Neural progenitor cell (in vitro differentiated cells): ENCODE data around the gene ATP8B3. TPM values are rescaled to one million over a fixed set of nuclear protein-coding genes. Genes with fewer than 3 reads are reported as not detected.

Experiments
- DNase-seq: peaks from one replicate; pipeline ENCODE4 v3.0.0-alpha.2; 2016; ENCODE audit warnings: low spot score
- H2AFZ ChIP-seq: fragments of 200-600 bp; sonication (generic); replicated peaks from 2 replicates; pipeline ENCODE4 v1.6.1; 2016; ENCODE audit warnings: antibody characterized with exemption
- H3F3A ChIP-seq: fragments of 200-600 bp; sonication (generic); 2 replicates; pipeline ENCODE4 v1.6.1; 2016; ENCODE audit warnings: antibody characterized with exemption, low read depth
- H3K27ac ChIP-seq: fragments of 200-600 bp; sonication (generic); 2 replicates; pipeline ENCODE4 v1.5.1; 2016; ENCODE audit warnings: mild to moderate bottlenecking
- H3K27me3 ChIP-seq: fragments of 200-600 bp; sonication (generic); 2 replicates; pipeline ENCODE4 v1.6.1; 2016; ENCODE audit warnings: mild to moderate bottlenecking, moderate library complexity
- H3K36me3 ChIP-seq: fragments of 200-600 bp; sonication (generic); 2 replicates; pipeline ENCODE4 v1.5.1; 2016
- H3K4me1 ChIP-seq: fragments of 200-600 bp; sonication (generic); 2 replicates; pipeline ENCODE4 v1.6.1; 2016; ENCODE audit warnings: mixed run types
- H3K4me2 ChIP-seq: fragments of 200-600 bp; sonication (generic); 2 replicates; pipeline ENCODE4 v1.6.1; 2016
- H3K4me3 ChIP-seq: fragments of 200-600 bp; sonication (generic); 2 replicates; pipeline ENCODE4 v1.5.1; 2016
- H3K79me2 ChIP-seq: fragments of 200-600 bp; sonication (generic); 2 replicates; pipeline ENCODE4 v1.6.1; 2016; ENCODE audit warnings: low read depth
- H3K9ac ChIP-seq: fragments of 200-600 bp; sonication (generic); 2 replicates; pipeline ENCODE4 v1.6.1; 2016
- H3K9me3 ChIP-seq: fragments of 200-600 bp; sonication (generic); 2 replicates; pipeline ENCODE4 v1.5.1; 2016; ENCODE audit warnings: low read depth
- H4K20me1 ChIP-seq: fragments of 200-600 bp; sonication (generic); 2 replicates; pipeline ENCODE4 v1.6.1; 2016; ENCODE audit warnings: low read depth
- H3K27ac Mint-ChIP-seq: 3 replicates; pipeline ENCODE4 v1.8.0; 2021; ENCODE audit warnings: mixed read lengths
- H3K27me3 Mint-ChIP-seq: 2 replicates; pipeline ENCODE4 v1.8.0; 2022; ENCODE audit warnings: low read depth, mild to moderate bottlenecking, inconsistent platforms, moderate library complexity, mixed read lengths; ENCODE audit not compliant: insufficient read depth
- H3K36me3 Mint-ChIP-seq: 3 replicates; pipeline ENCODE4 v1.8.0; 2021; ENCODE audit warnings: mixed read lengths
- H3K4me1 Mint-ChIP-seq: 3 replicates; pipeline ENCODE4 v1.8.0; 2021; ENCODE audit warnings: mixed read lengths
- H3K4me3 Mint-ChIP-seq: 3 replicates; pipeline ENCODE4 v1.8.0; 2021; ENCODE audit warnings: mild to moderate bottlenecking, moderate library complexity, mixed read lengths
- H3K9me3 Mint-ChIP-seq: 3 replicates; pipeline ENCODE4 v1.8.0; 2020; ENCODE audit warnings: mixed read lengths
- EZH2 ChIP-seq: fragments of 200-600 bp; sonication (generic); IDR thresholded peaks from 2 replicates; pipeline ENCODE4 v1.6.1; 2017; ENCODE audit warnings: antibody characterized with exemption, mild to moderate bottlenecking, moderate library complexity
- EZH2phosphoT487 ChIP-seq: fragments of 200-600 bp; sonication (generic); IDR thresholded peaks from 2 replicates; pipeline ENCODE4 v1.6.1; 2017; ENCODE audit warnings: antibody characterized with exemption
- total RNA-seq: library from RNA; depleted of rRNA; stranded (reverse); fragments of >200 nt; gene quantifications from 2 replicates; pipeline ENCODE4 v1.2.3, GENCODE V29; 2015; ENCODE audit warnings: low replicate concordance
- TF ChIP-seq, protein P1 (sequence below): fragments of 200-600 bp; sonication (generic); IDR thresholded peaks from 2 replicates; pipeline ENCODE4 v1.5.1; 2017; ENCODE audit warnings: antibody characterized with exemption, mild to moderate bottlenecking

ATP8B3 gene
- total RNA-seq, 1 donor from 2014 or later: 0.06 TPM

- Histone ChIP-seq H3K4me2 (no peak overlapping the region), H3K9me3 (no peaks in the 10 kb centered on the region), H3K4me1 (peaks cover 26% of the 10 kb centered on the region), H3K27me3 (peaks cover 100% of the 10 kb centered on the region), H3K9ac (no peak overlapping the region), H3K36me3 (no peaks in the 10 kb centered on the region), H3K4me3 (no peak overlapping the region), H3F3A (peaks cover 20% of the 10 kb centered on the region), H4K20me1 (peaks cover 68% of the 10 kb centered on the region), H3K27ac (no peak overlapping the region), H3K79me2 (no peaks in the 10 kb centered on the region), H2AFZ (no peak overlapping the region)
- no peak for TF ChIP-seq EZH2phosphoT487
- no peak for TF ChIP-seq EZH2
- TF ChIP-seq, protein P1, sequence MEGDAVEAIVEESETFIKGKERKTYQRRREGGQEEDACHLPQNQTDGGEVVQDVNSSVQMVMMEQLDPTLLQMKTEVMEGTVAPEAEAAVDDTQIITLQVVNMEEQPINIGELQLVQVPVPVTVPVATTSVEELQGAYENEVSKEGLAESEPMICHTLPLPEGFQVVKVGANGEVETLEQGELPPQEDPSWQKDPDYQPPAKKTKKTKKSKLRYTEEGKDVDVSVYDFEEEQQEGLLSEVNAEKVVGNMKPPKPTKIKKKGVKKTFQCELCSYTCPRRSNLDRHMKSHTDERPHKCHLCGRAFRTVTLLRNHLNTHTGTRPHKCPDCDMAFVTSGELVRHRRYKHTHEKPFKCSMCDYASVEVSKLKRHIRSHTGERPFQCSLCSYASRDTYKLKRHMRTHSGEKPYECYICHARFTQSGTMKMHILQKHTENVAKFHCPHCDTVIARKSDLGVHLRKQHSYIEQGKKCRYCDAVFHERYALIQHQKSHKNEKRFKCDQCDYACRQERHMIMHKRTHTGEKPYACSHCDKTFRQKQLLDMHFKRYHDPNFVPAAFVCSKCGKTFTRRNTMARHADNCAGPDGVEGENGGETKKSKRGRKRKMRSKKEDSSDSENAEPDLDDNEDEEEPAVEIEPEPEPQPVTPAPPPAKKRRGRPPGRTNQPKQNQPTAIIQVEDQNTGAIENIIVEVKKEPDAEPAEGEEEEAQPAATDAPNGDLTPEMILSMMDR: no peak
- H3K27me3 Mint-ChIP-seq: peaks cover 61% of the 10 kb centered on the region
- H3K4me3 Mint-ChIP-seq: no peak overlapping the region
- H3K36me3 Mint-ChIP-seq: no peaks in the 10 kb centered on the region
- no peak overlapping the region for H3K27ac Mint-ChIP-seq
- DNase-seq: no peak
- H3K9me3 Mint-ChIP-seq: no peaks in the 10 kb centered on the region
- H3K4me1 Mint-ChIP-seq: peaks cover 6% of the 10 kb centered on the region
Measured at GRCh38 chr19:1750343-1751021, 61.6 kb downstream of the ATP8B3 start.

- H3K4me1 Mint-ChIP-seq: peaks cover 5% of the 10 kb centered on the region
- DNase-seq: peak; percentile 63
- Histone ChIP-seq H3K4me2 (peak overlapping the region; percentile 68), H3K79me2 (no peaks in the 10 kb centered on the region), H3K9ac (no peak overlapping the region), H3K27me3 (peaks cover 100% of the 10 kb centered on the region), H3K36me3 (no peaks in the 10 kb centered on the region), H3K4me3 (no peak overlapping the region), H3F3A (peaks cover 20% of the 10 kb centered on the region), H3K4me1 (peaks cover 26% of the 10 kb centered on the region), H3K27ac (no peak overlapping the region), H2AFZ (peak overlapping the region; percentile 45), H3K9me3 (no peaks in the 10 kb centered on the region), H4K20me1 (peaks cover 60% of the 10 kb centered on the region)
- no peak overlapping the region for H3K27ac Mint-ChIP-seq
- H3K36me3 Mint-ChIP-seq: no peaks in the 10 kb centered on the region
- no peak overlapping the region for H3K4me3 Mint-ChIP-seq
- TF ChIP-seq EZH2phosphoT487 (peak; percentile 97), EZH2 (peak; percentile 100)
- TF ChIP-seq, protein P1: no peak
- peaks cover 60% of the 10 kb centered on the region for H3K27me3 Mint-ChIP-seq
- no peaks in the 10 kb centered on the region for H3K9me3 Mint-ChIP-seq
Measured at GRCh38 chr19:1749373-1750342, 62.4 kb downstream of the ATP8B3 start.

- Histone ChIP-seq H3F3A (peaks cover 18% of the 10 kb centered on the region), H3K9me3 (no peaks in the 10 kb centered on the region), H3K4me3 (no peak overlapping the region), H3K4me1 (peaks cover 26% of the 10 kb centered on the region), H3K9ac (no peak overlapping the region), H3K27me3 (peaks cover 100% of the 10 kb centered on the region), H3K4me2 (peak overlapping the region; percentile 68), H2AFZ (peak overlapping the region; percentile 45), H3K27ac (no peak overlapping the region), H3K36me3 (no peaks in the 10 kb centered on the region), H3K79me2 (no peaks in the 10 kb centered on the region), H4K20me1 (peaks cover 58% of the 10 kb centered on the region)
- Mint-ChIP-seq H3K27ac (no peak overlapping the region), H3K4me3 (no peak overlapping the region), H3K4me1 (peaks cover 5% of the 10 kb centered on the region), H3K36me3 (no peaks in the 10 kb centered on the region), H3K9me3 (no peaks in the 10 kb centered on the region), H3K27me3 (peaks cover 58% of the 10 kb centered on the region)
- TF ChIP-seq, protein P1: no peak
- peak; percentile 97 for TF ChIP-seq EZH2phosphoT487
- DNase-seq: no peak
Measured at GRCh38 chr19:1748873-1749341, 63.2 kb downstream of the ATP8B3 start.
